ENCODE measurements around the gene PROX2.

The PROX2 gene, protein sequence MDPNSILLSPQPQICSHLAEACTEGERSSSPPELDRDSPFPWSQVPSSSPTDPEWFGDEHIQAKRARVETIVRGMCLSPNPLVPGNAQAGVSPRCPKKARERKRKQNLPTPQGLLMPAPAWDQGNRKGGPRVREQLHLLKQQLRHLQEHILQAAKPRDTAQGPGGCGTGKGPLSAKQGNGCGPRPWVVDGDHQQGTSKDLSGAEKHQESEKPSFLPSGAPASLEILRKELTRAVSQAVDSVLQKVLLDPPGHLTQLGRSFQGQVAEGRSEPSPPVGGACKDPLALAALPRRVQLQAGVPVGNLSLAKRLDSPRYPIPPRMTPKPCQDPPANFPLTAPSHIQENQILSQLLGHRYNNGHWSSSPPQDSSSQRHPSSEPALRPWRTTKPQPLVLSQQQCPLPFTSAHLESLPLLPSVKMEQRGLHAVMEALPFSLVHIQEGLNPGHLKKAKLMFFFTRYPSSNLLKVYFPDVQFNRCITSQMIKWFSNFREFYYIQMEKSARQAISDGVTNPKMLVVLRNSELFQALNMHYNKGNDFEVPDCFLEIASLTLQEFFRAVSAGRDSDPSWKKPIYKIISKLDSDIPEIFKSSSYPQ

DNA sequence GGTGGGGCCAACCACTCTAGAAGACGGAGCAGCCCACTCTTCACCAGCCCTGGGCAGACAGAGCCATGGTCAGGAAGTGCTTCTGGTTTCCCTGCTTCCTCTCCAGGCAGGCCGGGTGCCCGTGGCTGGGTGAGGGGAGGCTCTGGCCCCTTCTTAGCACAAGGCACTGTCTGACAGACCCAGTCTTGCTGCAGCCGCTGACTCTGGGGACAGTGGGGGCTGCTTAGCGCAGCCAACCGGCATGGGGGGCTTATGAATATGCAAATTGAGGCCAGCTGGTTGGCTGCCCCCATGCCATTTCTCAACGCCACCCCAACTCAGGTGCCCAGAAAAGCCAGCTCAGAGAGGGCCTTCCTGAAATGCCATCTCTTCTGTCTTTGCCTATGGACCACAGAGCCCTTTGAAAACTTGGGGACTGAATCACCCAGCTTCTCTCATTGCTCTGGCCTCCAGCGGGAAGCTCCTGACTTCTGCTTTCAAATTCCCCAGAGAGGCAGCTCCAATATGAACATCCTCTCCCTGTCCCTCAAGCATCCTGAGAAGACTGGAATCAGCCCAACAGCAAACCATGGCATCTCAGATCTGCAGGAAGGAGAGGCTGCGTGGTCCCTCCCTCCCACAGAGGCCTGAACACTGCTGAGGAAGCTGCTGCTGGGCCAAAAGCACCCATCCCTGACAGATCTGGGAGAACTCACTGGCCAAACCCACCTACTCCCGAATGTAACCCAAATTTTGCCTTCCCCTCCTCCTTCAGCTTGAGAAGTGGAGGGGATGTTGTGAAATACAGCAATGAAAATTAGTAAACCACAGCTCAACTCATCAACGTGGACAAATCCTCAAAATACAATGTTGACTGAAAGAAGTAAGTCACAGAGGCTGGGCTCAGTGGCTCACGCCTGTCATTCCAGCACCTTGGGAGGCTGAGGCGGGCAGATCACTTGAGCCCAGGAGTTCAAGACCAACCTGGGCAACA is at the start of gene PROX2:
Gene PROX2 (minus strand): TSS at position 205 of the 973 bp plus-strand sequence. CDS start 12,311 bp downstream, outside the sequence.
- no peak for DNase-seq (ENCODE audit: low read depth)

DNA sequence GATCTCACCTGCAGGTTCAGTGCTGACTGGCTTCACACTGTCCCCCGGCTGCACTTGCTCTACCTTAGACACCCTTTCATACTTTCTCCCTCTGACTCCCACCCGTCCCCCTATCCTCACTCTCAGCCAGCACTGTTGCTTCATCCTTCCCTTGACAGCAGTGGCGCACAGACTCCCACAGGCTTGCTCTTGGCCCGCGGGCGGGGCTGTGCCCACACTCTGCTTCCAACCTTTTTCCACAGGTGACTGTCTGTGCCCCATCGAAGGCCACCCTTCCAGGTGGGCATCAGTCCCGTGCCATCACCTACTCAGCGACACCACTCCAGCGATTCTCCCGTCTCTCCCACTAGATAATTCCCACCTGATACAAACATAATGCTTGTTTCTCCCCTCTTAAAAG is 48.1 kb upstream of the PROX2 start:
- no peak for DNase-seq (ENCODE audit: low read depth)

DNA sequence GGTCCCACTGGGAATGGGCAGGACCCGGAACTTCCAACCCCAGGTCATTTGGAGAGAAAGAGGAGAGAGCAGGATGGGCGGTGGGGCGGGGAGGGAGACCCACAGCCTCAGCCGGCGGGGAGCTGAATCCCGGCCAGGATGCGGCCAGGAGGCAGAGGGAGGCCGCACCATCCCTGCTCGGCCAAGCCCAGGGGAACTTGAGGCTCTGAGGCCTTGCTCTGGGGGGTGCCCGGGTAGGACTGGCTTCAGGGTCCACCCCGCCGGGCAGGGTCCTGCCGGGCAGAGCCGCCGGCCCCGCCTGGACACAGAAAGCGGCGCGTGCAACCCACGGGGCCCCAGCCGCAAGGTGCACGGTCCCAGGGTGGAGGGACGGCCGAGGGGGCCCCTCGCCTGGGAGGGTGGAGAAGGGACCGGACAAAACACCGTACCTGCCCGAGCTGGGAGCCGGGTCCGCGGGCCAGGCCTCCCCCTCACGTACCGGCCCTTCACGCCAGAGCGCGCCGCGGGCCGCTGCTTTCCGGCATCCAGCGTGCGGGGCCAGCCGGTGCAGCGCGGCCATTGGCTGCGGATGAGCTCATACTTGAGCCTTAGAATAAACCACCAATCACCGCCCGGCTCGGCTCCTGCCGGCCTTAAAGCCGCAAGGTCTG is 46.9 kb upstream of the PROX2 start, which contains the start of gene RPS6KL1:
Gene RPS6KL1 (minus strand): TSS at position 509 of the 650 bp plus-strand sequence. CDS start 1,719 bp downstream, outside the sequence.
- DNase-seq (ENCODE audit: low read depth) = peak; percentile 33

DNA sequence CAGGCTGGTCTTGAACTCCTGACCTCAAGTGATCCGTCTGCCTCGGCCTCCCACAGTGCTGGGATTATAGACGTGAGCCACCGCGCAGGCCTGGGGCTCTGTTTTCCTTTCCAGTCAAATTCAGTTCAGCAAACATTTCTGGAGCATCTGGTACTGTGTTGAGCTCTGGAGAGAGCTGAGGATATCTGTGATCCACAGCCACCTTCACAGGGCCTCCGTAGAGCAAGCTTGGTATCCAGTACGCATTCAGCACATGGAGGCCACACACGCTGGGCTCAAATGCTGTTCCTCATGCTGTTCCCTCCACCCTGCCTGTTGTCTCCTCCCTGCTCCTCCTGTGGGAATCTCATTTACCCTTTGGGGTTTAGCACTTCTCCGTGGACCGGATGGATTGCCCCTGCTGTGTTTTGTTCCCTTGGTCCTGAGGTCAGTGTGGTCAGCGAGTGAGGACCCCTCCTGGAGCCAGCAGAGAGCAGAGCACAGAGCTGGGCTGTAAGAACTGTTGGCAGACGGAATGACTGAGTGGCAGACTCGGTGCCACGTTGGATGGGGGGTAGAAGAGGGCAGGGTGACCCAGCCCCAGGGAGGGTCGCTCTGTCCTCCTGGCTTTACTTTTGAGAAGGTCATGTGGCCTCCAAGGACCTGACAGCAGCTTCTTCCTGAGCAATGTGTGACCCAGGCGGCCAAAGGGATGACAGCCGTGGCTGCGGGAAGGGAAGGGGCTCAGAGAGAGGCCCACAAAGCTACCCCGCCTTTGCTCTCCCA is 46.2 kb upstream of the PROX2 start:
- DNase-seq (ENCODE audit: low read depth) = no peak

GRCh38 chr14:74921053-74921620 is 45.2 kb upstream of the PROX2 start:
- DNase-seq (ENCODE audit: low read depth) = no peak

DNA sequence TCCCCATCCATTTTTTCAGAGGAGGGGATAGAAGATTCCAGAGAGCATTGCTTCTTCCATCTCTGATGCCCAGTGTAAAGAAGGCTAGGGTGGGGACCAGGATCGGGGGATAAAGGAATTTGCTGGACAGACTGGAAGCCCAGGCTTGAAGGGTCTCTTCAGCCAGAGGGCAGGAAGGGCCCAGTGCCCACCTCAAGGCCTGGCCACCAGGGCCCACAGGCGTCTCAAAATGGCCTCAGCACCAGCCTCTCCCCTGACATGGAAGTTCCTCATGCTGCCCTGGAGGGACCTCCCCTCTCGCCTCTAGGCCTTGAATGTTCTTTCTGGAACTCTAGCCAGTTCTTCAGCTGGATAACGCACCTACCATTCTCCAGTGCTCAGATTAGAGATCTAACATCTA is 44.3 kb upstream of the PROX2 start:
- no peak for DNase-seq (ENCODE audit: low read depth)

- no peak for DNase-seq (ENCODE audit: low read depth)
Observed at GRCh38 chr14:74919421-74920165, 43.6 kb upstream of the PROX2 start.

DNA sequence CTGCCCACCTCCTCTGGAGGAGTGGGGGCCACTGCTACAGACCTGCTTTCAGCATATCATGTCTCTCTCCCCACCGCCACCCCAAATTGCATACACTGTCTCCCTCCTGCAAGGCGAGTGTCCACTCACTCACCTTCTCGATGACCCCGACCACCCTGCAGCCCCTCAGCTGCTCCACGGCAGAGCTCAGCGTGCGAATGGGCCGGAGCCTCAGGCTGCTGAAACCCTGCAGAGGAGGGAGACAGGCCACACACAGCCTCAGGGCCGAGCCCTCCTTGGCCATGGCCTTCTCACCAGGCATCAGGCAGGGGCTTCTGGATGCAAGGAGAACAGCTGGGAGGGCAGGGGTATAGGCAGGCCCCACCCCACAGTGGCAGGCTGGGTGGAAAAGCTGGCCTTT is 42.4 kb upstream of the PROX2 start:
- no peak for DNase-seq (ENCODE audit: low read depth)

GRCh38 chr14:74917646-74918081 is 41.7 kb upstream of the PROX2 start:
- no peak for DNase-seq (ENCODE audit: low read depth)

DNA sequence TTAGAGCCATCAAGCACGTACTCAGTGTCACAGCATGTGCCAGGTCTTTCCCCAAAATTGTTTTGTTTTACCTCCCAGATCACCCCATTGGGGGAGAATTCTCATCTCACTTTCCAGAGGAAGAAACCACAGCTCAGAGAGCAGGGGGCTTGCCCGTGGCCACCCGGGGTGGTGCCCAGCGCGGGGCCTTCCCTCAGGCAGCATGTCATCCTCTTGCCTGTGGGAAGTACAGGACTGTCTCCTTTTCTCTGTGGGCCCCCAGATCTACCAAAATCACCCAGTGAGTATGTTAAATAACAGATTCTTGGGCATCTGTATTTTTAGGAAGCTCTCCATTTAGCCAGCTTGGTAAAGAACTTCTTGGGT is 41.2 kb upstream of the PROX2 start:
- no peak for DNase-seq (ENCODE audit: low read depth)

DNA sequence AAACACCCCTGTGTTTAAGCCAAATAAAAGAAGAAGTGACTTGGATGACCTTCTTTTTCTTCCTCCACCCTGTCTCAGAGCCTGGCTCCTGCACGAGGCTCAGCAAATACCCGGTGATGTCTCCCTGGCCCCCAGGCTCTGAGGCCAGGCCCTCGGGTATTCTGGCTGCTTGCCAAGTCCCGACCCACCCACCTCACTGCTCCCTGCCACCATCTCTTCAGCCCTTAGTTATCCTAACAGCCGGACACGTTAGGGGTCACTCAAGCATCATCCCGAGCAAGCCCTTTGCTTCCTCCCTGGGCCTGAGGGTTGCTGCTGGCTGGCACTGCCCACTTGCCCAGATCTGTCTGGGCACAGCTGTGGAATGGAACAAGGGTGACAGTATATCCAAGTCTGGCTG is 39.9 kb upstream of the PROX2 start:
- DNase-seq (ENCODE audit: low read depth) = no peak

- DNase-seq (ENCODE audit: low read depth) = no peak
Observed at GRCh38 chr14:74915426-74915825, 39.5 kb upstream of the PROX2 start.

- DNase-seq (ENCODE audit: low read depth) = peak; percentile 66
Observed at GRCh38 chr14:74913986-74914573, 38.1 kb upstream of the PROX2 start.

DNA sequence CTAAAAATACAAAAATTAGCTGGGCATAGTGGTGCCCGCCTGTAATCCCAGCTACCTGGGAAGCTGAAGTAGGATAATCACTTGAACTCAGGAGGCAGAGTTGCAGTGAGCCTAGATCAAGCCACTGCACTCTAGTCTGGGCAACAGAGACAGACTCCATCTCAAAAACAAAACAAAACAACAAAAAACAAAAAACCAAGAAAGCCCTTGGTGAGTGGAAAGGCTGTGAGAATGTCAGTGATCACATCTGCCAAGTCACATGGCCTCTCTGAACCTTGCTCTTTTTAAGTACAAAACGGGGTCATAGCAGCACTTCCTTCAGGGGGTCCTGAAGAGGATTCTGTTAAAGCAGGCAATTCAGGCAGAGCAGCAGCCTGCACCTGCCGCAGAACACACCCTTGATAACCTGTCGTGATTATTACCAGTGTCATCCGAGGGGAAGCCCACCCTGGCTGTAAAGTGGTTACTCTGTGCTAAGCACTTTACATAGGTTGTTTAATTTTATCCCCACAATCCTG is 37.5 kb upstream of the PROX2 start:
- no peak for DNase-seq (ENCODE audit: low read depth)

DNA sequence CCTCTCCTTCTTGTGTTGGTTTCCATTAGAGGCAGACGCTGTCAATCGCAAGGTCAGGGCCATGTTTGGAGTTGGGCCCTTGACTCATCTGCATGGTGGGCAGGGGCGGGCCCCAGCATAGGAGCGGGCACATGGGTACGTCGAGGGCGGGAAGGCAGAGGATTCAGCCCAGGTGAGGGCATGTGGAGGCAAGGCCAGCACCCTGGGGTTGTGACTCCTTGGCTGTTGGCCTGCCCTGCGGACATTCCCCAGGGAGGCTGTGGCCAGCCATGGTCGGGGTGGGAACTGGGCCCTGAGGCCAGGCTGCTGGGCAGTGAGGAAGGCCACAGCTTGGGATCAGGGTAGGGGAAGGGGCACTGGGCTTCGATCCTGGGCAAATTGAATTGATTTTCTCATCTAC is 36.9 kb upstream of the PROX2 start:
- no peak for DNase-seq (ENCODE audit: low read depth)

DNA sequence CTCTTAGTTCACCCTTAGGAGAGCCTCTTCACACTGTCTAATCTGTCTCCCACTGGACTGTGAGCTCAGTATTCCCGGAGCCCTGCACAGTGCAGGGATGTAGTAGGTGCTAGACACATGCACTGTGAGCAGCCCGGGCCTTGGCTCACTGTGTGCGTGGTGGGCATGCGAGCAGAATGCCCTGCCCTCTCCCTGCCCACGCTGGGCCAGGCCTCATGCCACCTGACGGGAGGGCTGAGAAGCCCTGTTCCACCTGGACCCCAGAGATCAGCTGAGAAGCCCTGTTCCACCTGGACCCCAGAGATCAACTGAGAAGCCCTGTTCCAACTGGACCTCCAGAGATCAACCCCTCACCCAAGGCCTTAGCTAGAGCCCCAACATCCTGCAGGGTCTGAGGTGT is 36.2 kb upstream of the PROX2 start:
- DNase-seq (ENCODE audit: low read depth) = no peak

- no peak for DNase-seq (ENCODE audit: low read depth)
Observed at GRCh38 chr14:74911704-74912103, 35.8 kb upstream of the PROX2 start.

GRCh38 chr14:74911221-74911620 is 35.3 kb upstream of the PROX2 start:
- no peak for DNase-seq (ENCODE audit: low read depth)

DNA sequence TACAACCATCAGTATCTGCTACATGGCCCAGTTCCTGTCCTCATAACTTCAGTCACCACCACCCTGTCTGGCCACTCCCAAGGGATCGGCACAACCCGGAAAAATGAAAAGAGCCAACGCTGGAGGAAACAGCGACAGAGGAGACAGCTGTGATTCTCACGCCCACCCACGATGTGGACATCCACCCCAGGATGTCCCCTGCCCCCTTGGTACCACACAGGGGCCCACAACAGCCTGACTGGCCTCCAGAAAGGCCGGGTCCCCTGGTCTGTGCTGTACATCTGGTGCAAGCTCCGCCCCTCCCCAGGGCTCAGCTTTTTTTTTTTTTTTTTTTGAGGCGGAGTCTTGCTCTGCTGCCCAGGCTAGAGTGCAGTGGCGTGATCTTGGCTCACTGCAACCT is 34.6 kb upstream of the PROX2 start:
- no peak for DNase-seq (ENCODE audit: low read depth)
